Endothelial cell (in vitro differentiated cells): ENCODE results near the gene RNF31. TPM values are rescaled to one million over a fixed set of nuclear protein-coding genes. Genes with fewer than 3 reads are reported as not detected.

ENCODE experiments used
- DNase-seq: peaks from one replicate; pipeline ENCODE4 v3.0.0; 2021; ENCODE audit warnings: low spot score
- H3K27ac Mint-ChIP-seq: one replicate; pipeline ENCODE4 v1.8.0; 2021; ENCODE audit warnings: mixed read lengths, inconsistent platforms; ENCODE audit not compliant: unreplicated experiment
- H3K27me3 Mint-ChIP-seq: one replicate; pipeline ENCODE4 v1.8.0; 2021; ENCODE audit warnings: mild to moderate bottlenecking, moderate library complexity, mixed read lengths, inconsistent platforms; ENCODE audit not compliant: unreplicated experiment
- H3K36me3 Mint-ChIP-seq: one replicate; pipeline ENCODE4 v1.8.0; 2021; ENCODE audit warnings: mild to moderate bottlenecking, low read depth, mixed read lengths, inconsistent platforms; ENCODE audit not compliant: unreplicated experiment
- H3K4me1 Mint-ChIP-seq: one replicate; pipeline ENCODE4 v1.8.0; 2021; ENCODE audit warnings: mild to moderate bottlenecking, mixed read lengths, inconsistent platforms; ENCODE audit not compliant: unreplicated experiment
- H3K4me3 Mint-ChIP-seq: one replicate; pipeline ENCODE4 v1.8.0; 2021; ENCODE audit warnings: mild to moderate bottlenecking, mixed read lengths, inconsistent platforms; ENCODE audit not compliant: unreplicated experiment
- H3K9me3 Mint-ChIP-seq: one replicate; pipeline ENCODE4 v1.8.0; 2021; ENCODE audit warnings: mixed read lengths, inconsistent platforms; ENCODE audit not compliant: unreplicated experiment
- CTCF ChIP-seq: fragments of 200-600 bp; sonication (generic); IDR thresholded peaks from one replicate; pipeline ENCODE4 v1.5.0; 2021; ENCODE audit warnings: antibody characterized with exemption; ENCODE audit not compliant: unreplicated experiment
- total RNA-seq: library from RNA; stranded (reverse); fragmentation: NEBNext Ultra II Directional; extraction: Animal tissue kit (Norgen Biotek cat#: 25700); gene quantifications from one replicate; pipeline ENCODE4 v1.2.1, GENCODE V29; 2021; ENCODE audit not compliant: unreplicated experiment

Gene RNF31
- total RNA-seq, 1 donor from 2014 or later, result 90.2 TPM

- Mint-ChIP-seq H3K9me3 (no peaks in the 10 kb centered on the region), H3K4me3 (peak overlapping the region; percentile 25), H3K4me1 (peaks cover 11% of the 10 kb centered on the region), H3K36me3 (peaks cover 28% of the 10 kb centered on the region), H3K27ac (no peak overlapping the region), H3K27me3 (peaks cover 20% of the 10 kb centered on the region)
- no peak for TF ChIP-seq CTCF
- DNase-seq, result no peak
These were observed 35.8 kb downstream of the RNF31 start for GRCh38 chr14:24183014-24183481.

- Mint-ChIP-seq H3K27ac (no peak overlapping the region), H3K36me3 (peaks cover 32% of the 10 kb centered on the region), H3K4me1 (peaks cover 17% of the 10 kb centered on the region), H3K27me3 (peaks cover 23% of the 10 kb centered on the region), H3K4me3 (no peak overlapping the region), H3K9me3 (no peaks in the 10 kb centered on the region)
- DNase-seq, result no peak
- no peak for TF ChIP-seq CTCF
These were observed 37.0 kb downstream of the RNF31 start for GRCh38 chr14:24184104-24184970.

- H3K9me3 Mint-ChIP-seq, result no peaks in the 10 kb centered on the region
- no peak overlapping the region for H3K27ac Mint-ChIP-seq
- peaks cover 32% of the 10 kb centered on the region for H3K36me3 Mint-ChIP-seq
- no peak overlapping the region for H3K4me3 Mint-ChIP-seq
- H3K4me1 Mint-ChIP-seq, result peaks cover 19% of the 10 kb centered on the region
- no peak for TF ChIP-seq CTCF
- H3K27me3 Mint-ChIP-seq, result peaks cover 25% of the 10 kb centered on the region
- DNase-seq, result no peak
These were observed 37.7 kb downstream of the RNF31 start for GRCh38 chr14:24185026-24185425.

- H3K4me1 Mint-ChIP-seq, result peaks cover 18% of the 10 kb centered on the region
- DNase-seq, result no peak
- H3K9me3 Mint-ChIP-seq, result no peaks in the 10 kb centered on the region
- no peak overlapping the region for H3K4me3 Mint-ChIP-seq
- TF ChIP-seq CTCF, result no peak
- H3K27me3 Mint-ChIP-seq, result peaks cover 23% of the 10 kb centered on the region
- H3K36me3 Mint-ChIP-seq, result peaks cover 31% of the 10 kb centered on the region
- no peak overlapping the region for H3K27ac Mint-ChIP-seq
These were observed 38.4 kb downstream of the RNF31 start for GRCh38 chr14:24185741-24186140.

- peaks cover 20% of the 10 kb centered on the region for H3K27me3 Mint-ChIP-seq
- H3K4me3 Mint-ChIP-seq, result peak overlapping the region; percentile 73
- no peaks in the 10 kb centered on the region for H3K9me3 Mint-ChIP-seq
- peaks cover 14% of the 10 kb centered on the region for H3K4me1 Mint-ChIP-seq
- no peak for TF ChIP-seq CTCF
- H3K27ac Mint-ChIP-seq, result no peak overlapping the region
- no peak for DNase-seq
- peaks cover 33% of the 10 kb centered on the region for H3K36me3 Mint-ChIP-seq
These were observed 39.7 kb downstream of the RNF31 start for GRCh38 chr14:24186831-24187538.
